ENCODE measurements around the gene TAF1D.
"Not testable (repeated sequence)": the region's sequence is repeated elsewhere in the genome, so short reads cannot be mapped to it uniquely, and the experiment has no call there.

The TAF1D gene

GRCh38 chr11:93751001-93751400 is 9.7 kb upstream of the TAF1D start:
- H3K79me2 ChIP-seq (ENCODE audit: insufficient read depth, low read length): no peaks in the 10 kb centered on the region
- no peaks in the 10 kb centered on the region for H3K27me3 ChIP-seq (ENCODE audit: low read length)
- no peak overlapping the region for H3K4me3 ChIP-seq (ENCODE audit: insufficient read depth, low read length, poor library complexity, severe bottlenecking)
- no peaks in the 10 kb centered on the region for H3K9me2 ChIP-seq (replicated peaks; ENCODE audit: insufficient read depth, low read length)
- H3K36me3 ChIP-seq (ENCODE audit: low read length): peaks cover 8% of the 10 kb centered on the region; the same call in 1 of the 2 replicates
- H3K9me3 ChIP-seq (ENCODE audit: insufficient read depth, low read length): no peaks in the 10 kb centered on the region
- no peak overlapping the region for H3K9ac ChIP-seq (ENCODE audit: low read length)
- TF ChIP-seq EZH2phosphoT487 (conservative IDR thresholded peaks at IDR 0.05; ENCODE audit: low read length) (no peak), CTCF (IDR thresholded peaks at IDR 0.05; ENCODE audit: insufficient read depth, low read length, poor library complexity, severe bottlenecking) (no peak)
- no peak overlapping the region for H3K27ac ChIP-seq (ENCODE audit: low read depth, low read length)
- no peak overlapping the region for H2AFZ ChIP-seq (ENCODE audit: low read depth, low read length, severe bottlenecking)
- no peak overlapping the region for H3K4me2 ChIP-seq (ENCODE audit: low read depth, low read length, poor library complexity, severe bottlenecking)
- H4K20me1 ChIP-seq (ENCODE audit: low read depth, low read length): no peaks in the 10 kb centered on the region
- no peaks in the 10 kb centered on the region for H3F3A ChIP-seq (ENCODE audit: insufficient read depth)

DNA sequence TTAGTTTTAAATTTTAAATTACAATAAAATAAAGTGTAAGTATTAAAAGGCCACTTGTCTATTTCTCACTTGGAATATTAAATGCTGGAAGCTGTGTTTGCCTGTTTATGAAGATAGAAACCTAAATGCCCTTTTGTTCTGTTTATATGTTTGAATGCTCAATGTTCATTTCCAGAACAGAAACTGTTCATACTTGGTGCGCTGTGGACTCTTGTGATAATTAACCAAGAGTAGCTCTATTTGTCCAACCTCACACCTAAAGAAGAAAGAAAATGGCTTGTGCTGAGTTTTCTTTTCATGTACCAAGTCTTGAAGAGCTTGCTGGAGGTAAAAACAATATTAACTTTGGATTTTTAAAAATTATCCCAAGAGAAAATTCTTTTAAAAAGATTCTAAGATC is 5.8 kb upstream of the TAF1D start:
- no peak overlapping the region for H3K4me3 ChIP-seq (ENCODE audit: insufficient read depth, low read length, poor library complexity, severe bottlenecking)
- H3K9me3 ChIP-seq (ENCODE audit: insufficient read depth, low read length): no peaks in the 10 kb centered on the region
- H3K36me3 ChIP-seq (ENCODE audit: low read length): peaks cover 4% of the 10 kb centered on the region; the same call in 1 of the 2 replicates
- H3K9me2 ChIP-seq (replicated peaks; ENCODE audit: insufficient read depth, low read length): no peaks in the 10 kb centered on the region
- no peaks in the 10 kb centered on the region for H3K27me3 ChIP-seq (ENCODE audit: low read length)
- TF ChIP-seq EZH2phosphoT487 (conservative IDR thresholded peaks at IDR 0.05; ENCODE audit: low read length) (no peak), CTCF (IDR thresholded peaks at IDR 0.05; ENCODE audit: insufficient read depth, low read length, poor library complexity, severe bottlenecking) (no peak)
- H3K79me2 ChIP-seq (ENCODE audit: insufficient read depth, low read length): peaks cover 16% of the 10 kb centered on the region; the same call in 1 of the 2 replicates
- no peak overlapping the region for H3K27ac ChIP-seq (ENCODE audit: low read depth, low read length)
- no peaks in the 10 kb centered on the region for H3F3A ChIP-seq (ENCODE audit: insufficient read depth)
- no peak overlapping the region for H2AFZ ChIP-seq (ENCODE audit: low read depth, low read length, severe bottlenecking)
- H4K20me1 ChIP-seq (ENCODE audit: low read depth, low read length): no peaks in the 10 kb centered on the region
- H3K4me2 ChIP-seq (ENCODE audit: low read depth, low read length, poor library complexity, severe bottlenecking): no peak overlapping the region
- no peak overlapping the region for H3K9ac ChIP-seq (ENCODE audit: low read length)

- H3K4me2 ChIP-seq (ENCODE audit: low read depth, low read length, poor library complexity, severe bottlenecking): no peak overlapping the region
- no peak for TF ChIP-seq EZH2phosphoT487 (conservative IDR thresholded peaks at IDR 0.05; ENCODE audit: low read length)
- no peak for TF ChIP-seq CTCF (IDR thresholded peaks at IDR 0.05; ENCODE audit: insufficient read depth, low read length, poor library complexity, severe bottlenecking)
- H4K20me1 ChIP-seq (ENCODE audit: low read depth, low read length): no peaks in the 10 kb centered on the region
- H3K9ac ChIP-seq (ENCODE audit: low read length): no peak overlapping the region
- peaks cover 25% of the 10 kb centered on the region for H3K79me2 ChIP-seq (ENCODE audit: insufficient read depth, low read length)
- no peaks in the 10 kb centered on the region for H3K9me2 ChIP-seq (replicated peaks; ENCODE audit: insufficient read depth, low read length)
- no peak overlapping the region for H3K4me3 ChIP-seq (ENCODE audit: insufficient read depth, low read length, poor library complexity, severe bottlenecking)
- no peaks in the 10 kb centered on the region for H3K27me3 ChIP-seq (ENCODE audit: low read length)
- no peaks in the 10 kb centered on the region for H3F3A ChIP-seq (ENCODE audit: insufficient read depth)
- no peaks in the 10 kb centered on the region for H3K9me3 ChIP-seq (ENCODE audit: insufficient read depth, low read length)
- H3K36me3 ChIP-seq (ENCODE audit: low read length): peaks cover 4% of the 10 kb centered on the region; the same call in 1 of the 2 replicates
- H2AFZ ChIP-seq (ENCODE audit: low read depth, low read length, severe bottlenecking): no peak overlapping the region
- H3K27ac ChIP-seq (ENCODE audit: low read depth, low read length): no peak overlapping the region
Observed at GRCh38 chr11:93746101-93746500, 4.8 kb upstream of the TAF1D start.

DNA sequence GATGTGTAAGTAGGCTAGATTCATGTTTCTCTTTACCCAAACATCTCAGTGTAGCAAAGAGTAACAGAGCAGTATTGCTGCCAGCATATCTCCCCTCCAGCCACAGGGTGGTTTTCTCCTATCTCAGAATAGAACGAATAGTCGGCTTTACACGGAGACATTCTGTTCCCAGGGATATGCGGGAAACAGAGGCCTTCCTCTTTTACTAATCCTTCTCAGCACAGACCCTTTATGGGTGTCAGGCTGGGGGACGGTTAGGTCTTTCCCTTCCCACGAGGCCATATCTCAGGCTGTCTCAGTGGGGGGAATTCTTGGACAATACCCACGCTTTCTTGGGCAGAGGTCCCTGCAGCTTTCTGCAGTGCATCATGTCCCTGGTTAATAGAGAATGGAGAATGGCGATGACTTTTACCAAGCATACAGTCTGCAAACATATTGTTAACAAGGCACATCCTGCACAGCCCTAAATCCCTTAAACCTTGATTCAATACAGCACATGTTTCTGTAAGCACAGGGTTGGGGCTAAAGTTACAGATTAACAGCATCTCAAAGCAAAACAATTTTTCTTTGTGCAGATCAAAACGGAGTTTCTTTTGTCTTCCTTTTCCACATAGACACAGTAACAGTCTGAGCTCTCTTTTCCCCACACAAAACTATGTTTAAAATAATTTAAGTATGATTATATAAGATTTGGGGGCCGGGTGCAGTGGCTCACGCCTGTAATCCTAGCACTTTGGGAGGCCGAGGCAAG is 3.9 kb upstream of the TAF1D start:
- H3K27me3 ChIP-seq (ENCODE audit: low read length); H3K9me3 ChIP-seq (ENCODE audit: insufficient read depth, low read length); H3K4me2 ChIP-seq (ENCODE audit: low read depth, low read length, poor library complexity, severe bottlenecking); H3K9me2 ChIP-seq (replicated peaks; ENCODE audit: insufficient read depth, low read length); H3K9ac ChIP-seq (ENCODE audit: low read length); H3K27ac ChIP-seq (ENCODE audit: low read depth, low read length); H4K20me1 ChIP-seq (ENCODE audit: low read depth, low read length); H3F3A ChIP-seq (ENCODE audit: insufficient read depth); H2AFZ ChIP-seq (ENCODE audit: low read depth, low read length, severe bottlenecking); H3K36me3 ChIP-seq (ENCODE audit: low read length); H3K4me3 ChIP-seq (ENCODE audit: insufficient read depth, low read length, poor library complexity, severe bottlenecking): not testable (repeated sequence)
- H3K79me2 ChIP-seq (ENCODE audit: insufficient read depth, low read length): peaks cover 34% of the 10 kb centered on the region
